Stimulated activated CD8-positive, alpha-beta memory T cell treated with anti-CD3 and anti-CD28 coated beads, Interleukin-4, amount 100 ng/mL, for 24 hours (primary cell): ENCODE measurements around the gene MAPK4.
"Not testable (repeated sequence)": the region's sequence is repeated elsewhere in the genome, so short reads cannot be mapped to it uniquely, and the experiment has no call there.

Experiments used
- DNase-seq: peaks from one replicate; pipeline ENCODE4 v3.0.0-alpha.2; 2020; ENCODE audit warnings: low read depth

MAPK4 gene

GRCh38 chr18:50754297-50754696 lies 194.4 kb downstream of the MAPK4 start:
- no peak for DNase-seq

GRCh38 chr18:50757358-50757757 lies 197.5 kb downstream of the MAPK4 start:
- DNase-seq, result no peak

DNA sequence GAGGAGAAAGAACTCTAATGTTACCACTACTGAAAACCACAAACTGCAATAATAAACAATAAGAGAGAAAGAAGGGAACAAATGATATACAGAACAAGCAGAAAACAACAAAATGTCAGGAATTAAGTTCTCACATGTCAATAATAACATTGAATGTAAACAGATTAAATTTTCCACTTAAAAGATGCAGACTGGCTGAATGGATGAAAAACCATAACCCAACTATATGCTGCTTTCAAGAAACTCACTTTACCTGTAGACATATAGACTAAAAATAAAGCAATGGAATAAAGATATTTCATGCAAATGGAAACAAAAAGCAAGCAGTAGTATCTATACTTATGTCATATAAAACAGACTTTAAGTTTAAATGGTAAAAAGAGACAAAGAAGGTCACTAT lies 209.6 kb downstream of the MAPK4 start:
- DNase-seq, result no peak

DNA sequence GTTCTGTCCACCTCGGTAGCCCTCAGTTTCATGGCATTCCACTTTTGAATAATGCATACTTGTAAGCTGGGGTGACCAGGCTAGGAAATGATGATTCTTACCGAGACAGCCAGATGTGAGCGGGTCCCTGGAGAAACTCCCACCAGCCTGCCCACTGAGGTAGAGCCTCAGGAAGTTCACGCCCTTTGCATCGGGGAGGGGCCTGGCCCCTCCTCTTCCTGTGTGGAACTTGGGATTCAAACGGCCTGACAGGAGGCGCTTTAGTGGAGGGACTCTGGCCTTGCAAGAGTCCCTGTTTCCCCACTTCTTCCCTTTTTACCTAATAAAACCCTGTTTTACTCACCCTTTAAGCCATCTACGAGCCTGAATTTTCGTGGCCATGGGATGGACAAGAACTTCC lies 215.3 kb downstream of the MAPK4 start:
- no peak for DNase-seq

DNA sequence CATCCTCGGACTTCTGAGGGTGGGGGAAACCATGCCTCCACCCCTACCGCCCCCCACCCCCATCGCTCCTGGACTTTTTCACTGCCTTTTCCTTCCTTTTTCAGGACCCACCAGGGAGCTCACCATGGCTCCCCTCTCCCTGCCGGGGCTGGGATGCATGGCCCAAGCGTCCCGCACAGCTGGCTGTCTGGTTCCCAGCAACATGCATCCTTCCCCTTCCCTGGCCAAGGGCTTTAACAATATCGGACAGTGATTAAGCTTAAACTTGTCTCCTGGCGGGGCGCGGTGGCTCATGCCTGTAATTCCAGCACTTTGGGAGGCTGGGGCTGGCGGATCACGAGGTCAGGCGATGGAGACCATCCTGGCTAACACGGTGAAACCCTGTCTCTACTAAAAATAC lies 215.8 kb downstream of the MAPK4 start:
- no peak for DNase-seq

DNA sequence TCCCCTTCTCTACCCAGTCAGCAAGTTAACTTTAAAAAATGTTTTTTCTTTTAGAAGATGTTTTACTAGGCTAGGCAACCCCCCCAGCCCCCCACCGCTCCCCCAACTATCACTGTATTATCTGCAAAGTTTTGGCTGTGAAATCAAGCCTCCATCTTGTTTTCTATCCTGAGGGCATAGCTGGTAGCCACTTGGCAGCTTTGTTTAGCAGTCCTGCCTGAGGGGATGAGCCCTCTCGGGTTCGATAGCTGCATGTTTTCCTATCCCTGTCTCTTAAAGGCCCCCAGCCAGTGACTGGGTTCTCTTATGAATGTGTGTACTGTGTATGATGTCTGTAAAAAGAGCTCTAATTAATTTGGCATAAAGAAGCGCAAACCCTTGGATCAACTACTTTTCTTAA lies 216.5 kb downstream of the MAPK4 start:
- DNase-seq, result no peak

DNA sequence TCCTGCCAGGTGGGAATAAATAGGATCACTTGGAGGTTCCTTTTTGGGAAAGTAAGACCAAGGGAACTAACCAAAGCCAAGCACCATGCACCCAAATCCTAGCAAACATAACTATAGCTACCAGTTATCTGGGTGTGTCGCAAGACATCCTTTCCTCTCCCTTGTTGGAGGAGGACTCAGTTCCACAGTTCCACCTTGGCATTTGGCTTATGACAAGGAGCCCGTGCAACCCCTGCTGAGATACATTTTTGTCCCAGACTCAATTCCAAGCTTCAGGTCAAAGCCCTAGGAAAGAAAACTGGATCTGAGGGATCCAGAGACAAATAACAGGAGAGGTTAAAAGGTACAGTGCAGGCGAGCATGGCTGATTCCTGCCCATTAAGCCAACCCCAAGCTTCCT lies 219.1 kb downstream of the MAPK4 start:
- not testable (repeated sequence) for DNase-seq
